ENCODE results near the gene ADARB2. TPM values are rescaled to one million over a fixed set of nuclear protein-coding genes. Genes with fewer than 3 reads are reported as not detected.

Gene ADARB2
- total RNA-seq, 4 donors from 2014 or later: 2.0 to 9.9 (median 5.1) TPM

DNA sequence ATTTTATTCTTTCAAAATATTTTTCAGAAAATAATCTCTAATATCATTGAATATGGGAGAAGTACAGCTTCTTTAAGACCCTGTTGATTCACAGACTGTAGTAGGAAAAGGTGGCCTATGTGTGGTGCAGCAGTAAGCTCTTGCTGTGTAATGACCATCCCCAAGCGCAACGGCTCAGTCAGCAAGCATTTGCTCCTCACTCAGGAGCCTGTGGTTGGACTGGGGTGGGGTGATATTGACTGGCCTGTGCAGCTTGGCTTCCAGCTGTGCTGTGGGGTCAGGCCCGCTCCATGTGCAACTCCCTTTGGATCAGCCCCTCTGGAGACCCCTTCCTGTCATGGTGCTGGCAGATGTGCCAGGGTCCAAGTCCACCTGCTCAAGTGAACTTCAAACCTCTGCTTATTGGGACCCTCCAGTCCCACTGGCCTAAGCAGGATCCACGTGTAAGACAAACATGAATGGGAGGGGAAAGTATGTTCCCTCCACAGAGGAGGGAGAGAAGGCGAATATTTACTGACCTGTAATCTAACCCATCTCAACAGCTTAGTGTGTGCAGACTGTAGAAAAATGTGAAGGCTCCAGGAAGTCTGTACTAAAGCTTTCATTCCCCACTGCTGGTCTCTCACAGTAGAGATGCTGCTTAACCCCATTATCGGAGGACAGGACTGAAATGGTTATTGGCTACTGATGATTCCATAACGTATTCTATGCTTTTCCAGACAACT lies 441.4 kb downstream of the ADARB2 start:
- no peak overlapping the region for H3K4me3 ChIP-seq
- H3K4me1 ChIP-seq: no peaks in the 10 kb centered on the region
- DNase-seq: no peak
- no peak for TF ChIP-seq POLR2A (IDR thresholded peaks at IDR 0.05)
- TF ChIP-seq, protein P1, sequence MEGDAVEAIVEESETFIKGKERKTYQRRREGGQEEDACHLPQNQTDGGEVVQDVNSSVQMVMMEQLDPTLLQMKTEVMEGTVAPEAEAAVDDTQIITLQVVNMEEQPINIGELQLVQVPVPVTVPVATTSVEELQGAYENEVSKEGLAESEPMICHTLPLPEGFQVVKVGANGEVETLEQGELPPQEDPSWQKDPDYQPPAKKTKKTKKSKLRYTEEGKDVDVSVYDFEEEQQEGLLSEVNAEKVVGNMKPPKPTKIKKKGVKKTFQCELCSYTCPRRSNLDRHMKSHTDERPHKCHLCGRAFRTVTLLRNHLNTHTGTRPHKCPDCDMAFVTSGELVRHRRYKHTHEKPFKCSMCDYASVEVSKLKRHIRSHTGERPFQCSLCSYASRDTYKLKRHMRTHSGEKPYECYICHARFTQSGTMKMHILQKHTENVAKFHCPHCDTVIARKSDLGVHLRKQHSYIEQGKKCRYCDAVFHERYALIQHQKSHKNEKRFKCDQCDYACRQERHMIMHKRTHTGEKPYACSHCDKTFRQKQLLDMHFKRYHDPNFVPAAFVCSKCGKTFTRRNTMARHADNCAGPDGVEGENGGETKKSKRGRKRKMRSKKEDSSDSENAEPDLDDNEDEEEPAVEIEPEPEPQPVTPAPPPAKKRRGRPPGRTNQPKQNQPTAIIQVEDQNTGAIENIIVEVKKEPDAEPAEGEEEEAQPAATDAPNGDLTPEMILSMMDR (IDR thresholded peaks at IDR 0.05): no peak
- H3K9me3 ChIP-seq: no peaks in the 10 kb centered on the region
- no peaks in the 10 kb centered on the region for H3K27me3 ChIP-seq
- H3K27ac ChIP-seq: no peak overlapping the region
- no peaks in the 10 kb centered on the region for H3K36me3 ChIP-seq

- no peak for DNase-seq
- Histone ChIP-seq H3K9me3 (no peaks in the 10 kb centered on the region), H3K4me1 (no peaks in the 10 kb centered on the region), H3K27ac (no peak overlapping the region), H3K4me3 (no peak overlapping the region), H3K27me3 (no peaks in the 10 kb centered on the region), H3K36me3 (no peaks in the 10 kb centered on the region)
- TF ChIP-seq, protein P1 (IDR thresholded peaks at IDR 0.05): no peak
- TF ChIP-seq POLR2A (IDR thresholded peaks at IDR 0.05): no peak
Measured at GRCh38 chr10:1294748-1295147, 442.6 kb downstream of the ADARB2 start.

GRCh38 chr10:1293636-1294435 lies 443.5 kb downstream of the ADARB2 start:
- no peak overlapping the region for H3K27ac ChIP-seq
- no peaks in the 10 kb centered on the region for H3K9me3 ChIP-seq
- no peaks in the 10 kb centered on the region for H3K27me3 ChIP-seq
- H3K36me3 ChIP-seq: no peaks in the 10 kb centered on the region
- no peaks in the 10 kb centered on the region for H3K4me1 ChIP-seq
- H3K4me3 ChIP-seq: no peak overlapping the region
- no peak for TF ChIP-seq POLR2A (IDR thresholded peaks at IDR 0.05)
- TF ChIP-seq, protein P1 (IDR thresholded peaks at IDR 0.05): no peak
- DNase-seq: no peak

GRCh38 chr10:1293157-1293556 lies 444.2 kb downstream of the ADARB2 start:
- Histone ChIP-seq H3K4me1 (no peaks in the 10 kb centered on the region), H3K9me3 (no peaks in the 10 kb centered on the region), H3K27ac (no peak overlapping the region), H3K4me3 (no peak overlapping the region), H3K36me3 (no peaks in the 10 kb centered on the region), H3K27me3 (no peaks in the 10 kb centered on the region)
- no peak for TF ChIP-seq POLR2A (IDR thresholded peaks at IDR 0.05)
- TF ChIP-seq, protein P1 (IDR thresholded peaks at IDR 0.05): no peak
- DNase-seq: no peak

DNA sequence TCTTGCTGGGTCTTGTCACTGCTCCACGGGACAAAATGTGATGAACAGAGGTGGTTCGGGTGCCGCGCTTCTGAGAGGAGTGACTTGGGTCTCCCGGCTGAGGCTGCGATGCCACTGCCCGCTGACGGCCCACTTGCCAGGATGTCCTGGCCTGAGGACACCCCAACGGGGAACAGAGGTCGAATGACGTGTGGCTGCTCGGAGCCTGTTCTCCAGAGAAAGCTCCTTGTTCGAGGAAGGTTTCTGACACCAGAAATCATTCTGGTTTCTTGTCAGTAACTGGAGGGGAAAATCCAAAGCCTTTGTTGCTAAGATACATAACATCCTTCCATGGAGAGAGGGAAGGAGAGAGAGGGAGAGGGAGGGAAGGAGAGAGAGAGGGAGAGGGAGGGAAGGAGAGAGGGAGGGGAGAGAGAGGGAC lies 444.7 kb downstream of the ADARB2 start:
- no peak for DNase-seq
- no peaks in the 10 kb centered on the region for H3K27me3 ChIP-seq

More for the DNA sequence above, 444.7 kb downstream of the ADARB2 start:
- H3K9me3 ChIP-seq: no peaks in the 10 kb centered on the region
- no peak for TF ChIP-seq POLR2A (IDR thresholded peaks at IDR 0.05)
- TF ChIP-seq, protein P1 (IDR thresholded peaks at IDR 0.05): no peak
- H3K27ac ChIP-seq: no peak overlapping the region
- H3K4me1 ChIP-seq: no peaks in the 10 kb centered on the region
- no peaks in the 10 kb centered on the region for H3K36me3 ChIP-seq
- no peak overlapping the region for H3K4me3 ChIP-seq

Measured in Peyer's patch (tissue), 4 donors.